HG02870 (cell line): Measurements from ENCODE around the gene KIF4A.
"Not testable (repeated sequence)": the region's sequence is repeated elsewhere in the genome, so short reads cannot be mapped to it uniquely, and the experiment has no call there.

Source experiments
- ATAC-seq: cut with Tn5 transposase; IDR thresholded peaks from one replicate; pipeline ENCODE4 v1.9.1; 2021; ENCODE audit warnings: mild to moderate bottlenecking, moderate library complexity; ENCODE audit not compliant: unreplicated experiment

The KIF4A gene

DNA sequence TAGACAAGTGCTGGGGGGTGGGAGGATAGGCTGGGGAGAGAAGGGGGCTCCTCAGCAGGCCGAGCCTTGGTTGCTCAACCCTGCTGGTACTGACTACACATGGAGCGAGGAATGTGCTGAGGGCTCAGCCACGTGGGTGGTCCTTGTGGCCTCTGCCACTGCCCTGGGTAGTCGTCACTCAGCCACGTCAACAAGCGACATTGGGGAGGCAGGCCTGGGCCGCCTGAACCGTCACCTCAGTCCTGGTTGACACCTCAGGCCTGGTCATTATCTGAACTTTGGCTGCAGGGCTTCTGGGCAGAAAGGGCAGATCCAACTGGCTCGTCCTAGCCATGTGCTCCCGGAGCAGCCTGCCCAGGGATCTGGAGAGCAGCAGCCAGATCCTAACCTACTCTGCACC lies 70.5 kb downstream of the KIF4A start:
- no peak for ATAC-seq

GRCh38 chrX:70368731-70369130 lies 78.8 kb downstream of the KIF4A start:
- ATAC-seq = not testable (repeated sequence)

DNA sequence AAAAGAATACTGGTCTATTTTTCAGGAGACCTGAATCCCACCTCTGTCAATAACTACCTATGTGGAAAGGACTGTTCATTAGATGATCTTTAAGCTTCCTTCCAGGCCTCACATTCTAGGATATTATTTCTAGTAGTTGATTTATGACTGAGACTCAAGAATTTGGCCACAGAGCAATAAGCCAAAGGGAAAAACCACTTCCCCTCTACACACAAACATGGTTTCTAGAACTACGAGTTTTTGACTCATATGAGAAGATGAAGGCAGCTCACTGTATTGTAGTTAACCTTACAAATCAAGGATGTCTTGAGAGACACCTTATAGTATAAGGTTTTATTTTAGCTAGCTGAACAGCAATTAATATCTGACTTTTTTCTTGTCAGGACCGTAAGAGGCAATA lies 96.3 kb downstream of the KIF4A start:
- ATAC-seq = no peak

GRCh38 chrX:70398899-70399298 lies 109.0 kb downstream of the KIF4A start:
- no peak for ATAC-seq

GRCh38 chrX:70400181-70400580 lies 110.3 kb downstream of the KIF4A start:
- ATAC-seq = not testable (repeated sequence)

DNA sequence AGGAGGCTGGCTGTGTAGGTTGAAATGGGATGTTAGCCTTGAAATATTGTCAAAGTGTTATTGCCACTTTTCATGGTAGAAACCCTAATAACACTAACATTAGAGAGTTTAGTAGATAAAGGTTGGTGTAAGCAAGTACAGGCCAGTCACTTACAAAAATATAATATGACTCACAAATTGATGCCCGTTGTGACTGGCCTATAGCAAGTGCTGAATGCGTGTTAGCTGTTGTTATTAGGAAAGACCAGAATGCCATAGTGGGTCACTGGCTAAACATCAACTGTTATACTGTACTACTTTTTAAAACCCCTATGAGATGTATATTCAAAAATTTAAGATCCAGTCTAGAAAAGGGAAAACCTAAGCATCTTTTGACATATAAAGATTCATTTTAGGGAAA lies 112.8 kb downstream of the KIF4A start:
- ATAC-seq = no peak

GRCh38 chrX:70405003-70405402 lies 115.1 kb downstream of the KIF4A start:
- ATAC-seq = no peak

- no peak for ATAC-seq
These were observed 121.0 kb downstream of the KIF4A start for GRCh38 chrX:70410921-70411320.

DNA sequence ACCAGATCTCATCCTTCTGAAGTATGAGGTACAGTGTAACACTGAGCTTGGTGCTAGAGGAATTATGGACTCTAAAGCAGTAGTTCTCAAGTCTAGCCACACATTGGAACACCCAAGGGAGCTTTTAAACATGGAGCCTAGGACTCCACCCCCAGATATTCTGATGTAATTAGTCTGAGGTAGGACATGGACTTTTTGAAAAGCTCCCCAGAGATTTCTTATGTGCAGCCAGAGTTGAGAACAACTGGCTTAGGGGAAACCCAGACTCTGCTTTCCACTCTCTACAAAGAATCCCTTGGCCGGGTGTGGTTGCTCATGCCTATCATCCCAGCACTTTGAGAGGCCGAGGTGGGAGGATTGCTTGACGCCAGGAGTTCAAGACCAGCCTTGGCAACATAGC lies 121.6 kb downstream of the KIF4A start:
- ATAC-seq = no peak

GRCh38 chrX:70421618-70422017 lies 131.7 kb downstream of the KIF4A start:
- no peak for ATAC-seq

DNA sequence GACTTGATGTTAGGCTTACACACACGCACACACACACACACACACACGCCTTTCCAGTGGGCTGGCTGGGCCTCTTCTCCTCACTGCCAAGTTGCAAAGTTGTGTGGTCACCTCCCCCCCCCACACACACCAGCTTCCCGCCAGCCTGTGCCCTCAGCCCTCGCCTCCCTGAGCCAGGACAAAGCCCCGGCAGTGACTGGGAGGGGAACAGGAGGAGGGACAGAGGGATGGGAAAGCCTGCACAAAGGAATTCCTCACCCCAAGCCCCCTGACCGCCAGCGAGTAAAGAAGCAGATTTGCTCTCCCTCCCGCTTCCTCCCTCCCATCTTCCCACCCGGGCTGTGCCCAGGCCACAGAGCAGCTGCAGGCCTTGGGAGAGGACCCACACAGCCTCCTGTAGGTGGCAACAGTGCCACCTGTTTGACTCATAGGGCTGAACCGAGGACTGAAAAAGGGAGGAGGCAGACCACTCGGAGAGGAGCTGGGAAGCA lies 133.0 kb downstream of the KIF4A start, which contains the start of gene GDPD2:
Gene GDPD2, plus strand, starts transcription at position 464 of the 491 bp plus-strand sequence. CDS start 1,671 bp downstream, outside the sequence.
- no peak for ATAC-seq

- ATAC-seq = no peak
These were observed 134.2 kb downstream of the KIF4A start for GRCh38 chrX:70423936-70424675.

- no peak for ATAC-seq
These were observed 134.9 kb downstream of the KIF4A start for GRCh38 chrX:70424801-70425200.

DNA sequence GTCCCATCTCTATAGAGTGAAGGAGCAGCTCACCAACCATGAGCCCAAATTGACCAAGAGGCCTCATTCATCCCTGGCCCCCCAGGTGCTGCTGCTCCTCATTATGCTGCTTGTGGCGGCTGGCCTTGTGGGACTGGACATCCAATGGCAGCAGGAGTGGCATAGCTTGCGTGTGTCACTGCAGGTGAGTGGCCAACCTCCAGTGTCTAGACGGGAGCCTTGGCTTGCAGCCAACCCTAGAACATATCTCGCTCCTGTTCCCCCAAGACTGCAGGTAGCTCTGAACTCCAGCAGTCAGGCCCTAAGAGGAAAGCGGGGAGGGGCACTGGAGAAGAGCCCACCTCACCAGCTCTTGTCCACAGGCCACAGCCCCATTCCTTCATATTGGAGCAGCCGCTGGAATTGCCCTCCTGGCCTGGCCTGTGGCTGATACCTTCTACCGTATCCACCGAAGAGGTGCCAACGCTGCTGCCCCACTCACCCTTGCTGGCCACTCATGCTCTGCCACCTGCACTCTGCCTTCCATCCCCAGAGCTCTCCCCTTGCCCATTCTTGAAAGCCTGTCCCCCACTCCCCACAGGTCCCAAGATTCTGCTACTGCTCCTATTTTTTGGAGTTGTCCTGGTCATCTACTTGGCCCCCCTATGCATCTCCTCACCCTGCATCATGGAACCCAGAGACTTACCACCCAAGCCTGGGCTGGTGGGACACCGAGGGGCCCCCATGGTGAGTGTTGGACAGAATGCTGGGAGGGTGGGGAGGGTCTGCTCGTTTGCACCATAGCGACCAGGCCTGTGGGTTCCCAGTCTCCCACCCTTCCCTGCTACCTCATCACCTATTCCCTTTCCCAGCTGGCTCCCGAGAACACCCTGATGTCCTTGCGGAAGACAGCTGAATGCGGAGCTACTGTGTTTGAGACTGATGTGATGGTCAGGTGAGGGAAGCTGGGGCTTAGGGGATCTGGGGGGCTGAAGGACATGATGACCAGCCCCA lies 136.7 kb downstream of the KIF4A start:
- ATAC-seq = no peak

- ATAC-seq = no peak
These were observed 137.5 kb downstream of the KIF4A start for GRCh38 chrX:70427365-70427764.

DNA sequence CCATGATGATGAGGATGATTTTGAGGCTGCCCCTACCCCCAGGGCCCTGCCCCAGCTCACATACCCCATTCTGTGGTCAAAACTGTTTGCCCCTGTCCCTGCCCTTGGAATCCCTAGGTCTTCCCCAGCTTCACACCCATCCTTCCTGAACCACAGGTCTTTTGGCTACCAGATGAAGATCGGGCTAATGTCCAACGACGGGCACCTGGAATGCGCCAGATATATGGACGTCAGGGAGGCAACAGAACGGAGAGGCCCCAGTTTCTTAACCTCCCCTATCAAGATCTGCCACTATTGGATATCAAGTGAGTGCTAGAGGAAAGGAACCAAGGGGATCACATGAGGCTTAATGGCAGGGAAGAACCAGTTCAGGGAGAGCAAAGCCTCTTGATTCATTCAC lies 139.9 kb downstream of the KIF4A start:
- ATAC-seq = no peak

- ATAC-seq = no peak
These were observed 143.3 kb downstream of the KIF4A start for GRCh38 chrX:70432936-70433847.

- ATAC-seq = peak; percentile 75
These were observed 144.0 kb downstream of the KIF4A start for GRCh38 chrX:70433848-70434351.

- peak; percentile 60 for ATAC-seq
These were observed 144.5 kb downstream of the KIF4A start for GRCh38 chrX:70434352-70434866.
